ENCODE measurements around the gene TYW5.

Gene TYW5

GRCh38 chr2:199973703-199974102, 18.4 kb upstream of the TYW5 start:
- no peaks in the 10 kb centered on the region for H3K9me3 ChIP-seq (ENCODE audit: control insufficient read depth, insufficient read depth, low read length)
- no peaks in the 10 kb centered on the region for H3K4me1 ChIP-seq (ENCODE audit: control insufficient read depth, low read length)
- H3K36me3 ChIP-seq (ENCODE audit: control insufficient read depth, low read length), result peaks cover under 1% of the 10 kb centered on the region
- no peaks in the 10 kb centered on the region for H3K9me2 ChIP-seq (replicated peaks; ENCODE audit: control insufficient read depth, low read length)
- H3F3A ChIP-seq (ENCODE audit: control insufficient read depth, insufficient read depth), result no peaks in the 10 kb centered on the region
- TF ChIP-seq, protein P1, sequence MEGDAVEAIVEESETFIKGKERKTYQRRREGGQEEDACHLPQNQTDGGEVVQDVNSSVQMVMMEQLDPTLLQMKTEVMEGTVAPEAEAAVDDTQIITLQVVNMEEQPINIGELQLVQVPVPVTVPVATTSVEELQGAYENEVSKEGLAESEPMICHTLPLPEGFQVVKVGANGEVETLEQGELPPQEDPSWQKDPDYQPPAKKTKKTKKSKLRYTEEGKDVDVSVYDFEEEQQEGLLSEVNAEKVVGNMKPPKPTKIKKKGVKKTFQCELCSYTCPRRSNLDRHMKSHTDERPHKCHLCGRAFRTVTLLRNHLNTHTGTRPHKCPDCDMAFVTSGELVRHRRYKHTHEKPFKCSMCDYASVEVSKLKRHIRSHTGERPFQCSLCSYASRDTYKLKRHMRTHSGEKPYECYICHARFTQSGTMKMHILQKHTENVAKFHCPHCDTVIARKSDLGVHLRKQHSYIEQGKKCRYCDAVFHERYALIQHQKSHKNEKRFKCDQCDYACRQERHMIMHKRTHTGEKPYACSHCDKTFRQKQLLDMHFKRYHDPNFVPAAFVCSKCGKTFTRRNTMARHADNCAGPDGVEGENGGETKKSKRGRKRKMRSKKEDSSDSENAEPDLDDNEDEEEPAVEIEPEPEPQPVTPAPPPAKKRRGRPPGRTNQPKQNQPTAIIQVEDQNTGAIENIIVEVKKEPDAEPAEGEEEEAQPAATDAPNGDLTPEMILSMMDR (IDR thresholded peaks at IDR 0.05; ENCODE audit: low read depth, low read length, poor library complexity, severe bottlenecking), result no peak
- no peak for TF ChIP-seq EZH2phosphoT487 (IDR thresholded peaks at IDR 0.05; ENCODE audit: borderline replicate concordance, low read length)
- no peaks in the 10 kb centered on the region for H4K20me1 ChIP-seq (ENCODE audit: control insufficient read depth, insufficient read depth, low read depth, low read length)
- H3K79me2 ChIP-seq (ENCODE audit: control insufficient read depth, low read length), result no peaks in the 10 kb centered on the region
- no peak overlapping the region for H3K4me2 ChIP-seq (ENCODE audit: low read length)
- no peak overlapping the region for H3K4me3 ChIP-seq (ENCODE audit: low read length)
- H3K27ac ChIP-seq (ENCODE audit: low read depth, low read length), result no peak overlapping the region
- no peaks in the 10 kb centered on the region for H3K27me3 ChIP-seq (ENCODE audit: control insufficient read depth, low read length)

DNA sequence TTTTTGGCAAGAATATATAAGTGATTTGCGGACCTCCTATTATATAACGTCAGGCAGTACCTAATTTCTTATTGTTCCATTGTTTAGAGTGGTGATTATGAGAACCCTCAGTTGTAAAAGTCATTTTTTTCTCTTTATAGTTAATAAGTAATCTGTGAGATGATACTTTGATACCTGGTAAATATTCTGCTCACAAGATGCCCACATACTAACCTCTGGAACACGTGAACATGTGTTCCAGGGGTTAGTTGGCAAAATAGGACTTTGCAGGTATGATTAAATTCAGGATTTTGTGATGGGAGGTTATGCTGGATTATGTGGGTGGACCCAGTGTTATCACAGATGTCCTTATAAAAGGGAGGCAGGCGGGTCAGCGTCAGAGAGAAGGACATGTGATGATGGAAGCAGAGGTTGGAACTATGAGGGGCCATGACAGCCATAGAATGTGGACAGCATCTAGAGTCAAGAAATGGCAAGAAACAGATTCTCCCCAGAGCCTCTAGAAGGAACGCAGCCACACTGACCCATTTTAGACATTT, 16.9 kb upstream of the TYW5 start:
- Histone ChIP-seq H3K27me3 (ENCODE audit: control insufficient read depth, low read length) (no peaks in the 10 kb centered on the region), H3K9me2 (replicated peaks; ENCODE audit: control insufficient read depth, low read length) (no peaks in the 10 kb centered on the region), H3K9me3 (ENCODE audit: control insufficient read depth, insufficient read depth, low read length) (no peaks in the 10 kb centered on the region), H3K79me2 (ENCODE audit: control insufficient read depth, low read length) (no peaks in the 10 kb centered on the region), H3K4me2 (ENCODE audit: low read length) (no peak overlapping the region), H3K27ac (ENCODE audit: low read depth, low read length) (no peak overlapping the region), H3K4me3 (ENCODE audit: low read length) (no peak overlapping the region), H4K20me1 (ENCODE audit: control insufficient read depth, insufficient read depth, low read depth, low read length) (no peaks in the 10 kb centered on the region), H3K36me3 (ENCODE audit: control insufficient read depth, low read length) (peaks cover 10% of the 10 kb centered on the region), H3K4me1 (ENCODE audit: control insufficient read depth, low read length) (no peaks in the 10 kb centered on the region), H3F3A (ENCODE audit: control insufficient read depth, insufficient read depth) (no peaks in the 10 kb centered on the region)
- TF ChIP-seq, protein P1 (IDR thresholded peaks at IDR 0.05; ENCODE audit: low read depth, low read length, poor library complexity, severe bottlenecking), result no peak
- TF ChIP-seq EZH2phosphoT487 (IDR thresholded peaks at IDR 0.05; ENCODE audit: borderline replicate concordance, low read length), result no peak

- Histone ChIP-seq H3K36me3 (ENCODE audit: control insufficient read depth, low read length) (peaks cover 39% of the 10 kb centered on the region), H3K27ac (ENCODE audit: low read depth, low read length) (no peak overlapping the region), H3K4me2 (ENCODE audit: low read length) (no peak overlapping the region), H3K9me2 (replicated peaks; ENCODE audit: control insufficient read depth, low read length) (no peaks in the 10 kb centered on the region), H3K4me3 (ENCODE audit: low read length) (no peak overlapping the region), H4K20me1 (ENCODE audit: control insufficient read depth, insufficient read depth, low read depth, low read length) (no peaks in the 10 kb centered on the region), H3K9me3 (ENCODE audit: control insufficient read depth, insufficient read depth, low read length) (no peaks in the 10 kb centered on the region), H3K4me1 (ENCODE audit: control insufficient read depth, low read length) (no peaks in the 10 kb centered on the region), H3K79me2 (ENCODE audit: control insufficient read depth, low read length) (no peaks in the 10 kb centered on the region), H3K27me3 (ENCODE audit: control insufficient read depth, low read length) (no peaks in the 10 kb centered on the region), H3F3A (ENCODE audit: control insufficient read depth, insufficient read depth) (no peaks in the 10 kb centered on the region)
- TF ChIP-seq, protein P1 (IDR thresholded peaks at IDR 0.05; ENCODE audit: low read depth, low read length, poor library complexity, severe bottlenecking), result no peak
- no peak for TF ChIP-seq EZH2phosphoT487 (IDR thresholded peaks at IDR 0.05; ENCODE audit: borderline replicate concordance, low read length)
Observed at GRCh38 chr2:199968126-199968525, 12.8 kb upstream of the TYW5 start.
